Stomach (tissue), 4 donors: ENCODE results near the gene TMPRSS3.

Experiments used
- CTCF ChIP-seq, 7 experiments: fragments of 450-650 bp in 4 of 7; fragments of 200-600 bp in 3 of 7; sonication (generic) in 3 of 7; IDR thresholded peaks; one replicate each; pipeline ENCODE4 v1.5.1; 2016 to 2019; ENCODE audit warnings: antibody characterized with exemption in 7 of 7, control low read depth in 2 of 7, mild to moderate bottlenecking in 1 of 7
- EP300 ChIP-seq: sonication (generic); formaldehyde crosslinking; IDR thresholded peaks from one replicate; pipeline ENCODE4 v1.6.1; 2017; ENCODE audit warnings: antibody characterized with exemption
- POLR2A ChIP-seq, 4 donors: fragments of 450-650 bp; IDR thresholded peaks; one replicate each; pipeline ENCODE4 v1.6.1; 2016; ENCODE audit warnings: antibody characterized with exemption in 4 of 4, control low read depth in 2 of 4, mild to moderate bottlenecking in 1 of 4, moderate library complexity in 1 of 4

DNA sequence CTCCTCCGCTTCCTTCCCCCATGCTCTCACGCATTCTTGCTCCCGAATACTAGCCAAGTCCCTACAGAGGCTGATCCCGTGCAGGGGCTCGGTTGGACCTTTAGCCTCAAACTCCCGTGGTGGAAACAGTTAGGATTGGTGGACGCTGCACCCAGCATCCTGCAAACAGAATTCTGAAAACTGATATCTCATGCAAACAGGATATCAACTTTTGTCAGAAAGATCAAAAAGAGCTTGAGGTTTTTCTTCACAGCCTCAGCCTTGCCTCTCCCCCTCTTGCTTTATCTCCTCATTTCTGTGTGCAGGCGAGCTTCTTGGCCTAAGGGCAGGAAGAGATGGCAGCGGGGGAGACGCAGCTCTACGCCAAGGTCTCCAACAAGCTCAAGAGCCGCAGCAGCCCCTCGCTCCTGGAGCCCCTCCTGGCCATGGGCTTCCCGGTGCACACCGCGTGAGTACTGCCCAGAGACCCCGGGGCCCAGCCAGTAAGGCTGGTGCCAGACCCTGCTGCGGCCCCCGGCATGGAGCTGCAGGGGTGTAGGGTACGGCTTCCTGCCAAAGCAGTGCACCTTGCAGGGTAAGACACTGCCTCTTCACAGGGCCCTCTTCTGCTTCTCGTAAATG lies 7.9 kb upstream of the TMPRSS3 start, which contains the start of gene UBASH3A:
- TF ChIP-seq CTCF (IDR thresholded peaks at IDR 0.05): no peak
- no peak for TF ChIP-seq POLR2A (IDR thresholded peaks at IDR 0.05)
- TF ChIP-seq EP300: no peak
